GM21423 (cell line): ENCODE data around the gene PLIN1.

Experiments used
- ATAC-seq: cut with Tn5 transposase; IDR thresholded peaks from one replicate; pipeline ENCODE4 v1.9.1; 2021; ENCODE audit warnings: mild to moderate bottlenecking, moderate library complexity; ENCODE audit not compliant: unreplicated experiment

Gene PLIN1

GRCh38 chr15:89654847-89655805 lies 24.0 kb downstream of the PLIN1 start, which contains the start of gene KIF7:
TSS of gene KIF7 (minus strand) at chr15:89655467. CDS start at chr15:89652930, 2,537 bp downstream.
- no peak for ATAC-seq

GRCh38 chr15:89654301-89654761 lies 24.8 kb downstream of the PLIN1 start:
- no peak for ATAC-seq

- ATAC-seq = no peak
Measured at GRCh38 chr15:89653578-89653977, 25.6 kb downstream of the PLIN1 start.

DNA sequence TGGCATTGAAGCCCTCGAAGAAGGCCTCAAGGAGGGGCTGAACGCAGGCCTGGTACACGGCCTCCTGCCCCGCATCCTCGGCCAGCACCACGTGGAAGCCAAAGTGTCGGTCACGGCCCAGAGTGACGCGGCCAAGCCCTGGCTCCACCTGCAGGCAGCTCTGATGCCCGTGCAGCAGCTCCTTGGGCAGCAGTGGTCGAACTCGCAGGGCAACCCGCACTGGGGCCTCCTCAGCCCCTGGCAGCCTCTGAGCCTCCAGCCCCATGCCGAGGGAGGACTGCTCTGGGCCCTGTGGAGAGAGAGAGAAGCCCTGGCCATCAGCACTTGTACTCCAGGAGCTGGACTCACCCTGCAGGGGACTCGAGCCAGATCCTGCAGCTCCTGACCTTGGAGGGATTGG lies 26.5 kb downstream of the PLIN1 start:
- ATAC-seq = no peak

DNA sequence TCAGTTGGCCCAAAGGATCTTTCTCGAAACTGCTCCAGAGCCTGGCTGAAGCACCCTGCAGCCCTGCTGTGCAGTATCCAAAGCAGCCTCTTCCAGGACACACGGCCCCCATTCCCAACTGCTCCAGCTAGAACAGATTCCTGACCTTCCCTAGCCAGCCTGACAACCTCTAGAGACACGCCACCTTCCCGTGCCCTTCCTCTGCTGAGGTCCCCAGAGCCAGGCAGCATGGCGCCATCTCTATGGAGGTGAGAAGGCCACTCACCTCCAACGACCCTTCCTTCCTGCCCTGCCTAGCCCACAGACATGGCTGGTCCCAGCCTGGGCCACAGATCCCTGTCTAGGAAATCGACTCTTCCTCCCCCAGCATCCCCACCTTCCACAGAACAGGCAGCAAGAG lies 27.0 kb downstream of the PLIN1 start:
- ATAC-seq = no peak

DNA sequence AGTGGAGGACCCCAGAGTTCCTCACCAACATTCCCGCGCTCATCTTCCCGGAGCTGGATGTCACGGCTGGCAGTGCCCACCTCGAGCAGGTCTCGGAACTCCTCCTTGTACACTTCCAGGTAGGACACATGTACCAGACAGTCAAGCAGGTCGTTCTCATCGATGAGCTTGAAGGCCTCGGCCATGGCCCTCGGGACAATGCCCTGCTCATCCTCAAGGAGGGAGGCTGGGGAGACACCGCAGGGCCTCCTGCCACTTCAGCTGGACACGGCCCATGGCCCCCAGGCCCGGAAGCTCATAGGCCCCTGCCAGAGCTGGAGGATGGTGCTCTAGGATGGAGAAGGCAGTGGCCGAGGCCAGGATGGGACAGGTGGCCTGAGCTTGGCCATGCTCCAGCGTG lies 29.5 kb downstream of the PLIN1 start:
- no peak for ATAC-seq

DNA sequence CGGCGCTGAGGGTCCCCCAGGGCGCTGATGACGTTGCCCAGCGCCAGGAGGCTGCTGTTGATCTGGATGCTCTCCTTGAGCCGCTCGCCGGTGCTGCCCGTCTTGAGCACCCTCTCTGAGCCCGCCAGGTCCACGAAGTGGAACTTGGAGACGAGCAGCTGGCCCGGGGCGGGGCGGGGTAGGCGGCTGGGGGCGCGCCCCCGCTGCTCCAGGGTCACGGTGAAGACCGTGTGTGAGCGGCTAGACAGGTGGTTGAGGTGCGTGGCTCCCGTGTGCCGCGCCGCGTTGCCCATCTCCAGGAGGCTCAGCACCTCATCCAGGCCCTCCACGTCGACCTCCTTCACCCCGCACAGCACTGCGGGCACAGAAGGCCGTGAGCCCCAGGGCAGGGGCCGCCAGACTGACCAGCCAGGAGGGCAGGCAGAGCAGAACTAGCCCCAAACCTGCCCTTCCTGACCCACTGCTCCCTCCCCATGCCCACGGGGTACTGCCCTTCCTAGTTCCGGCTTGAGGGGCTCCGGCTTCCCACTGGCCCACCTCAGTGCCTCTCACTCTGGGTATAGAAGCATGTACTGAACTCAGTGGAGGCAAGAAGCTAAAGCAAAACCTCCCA lies 30.0 kb downstream of the PLIN1 start:
- ATAC-seq = no peak

GRCh38 chr15:89648106-89649012 lies 30.8 kb downstream of the PLIN1 start:
- no peak for ATAC-seq

- no peak for ATAC-seq
Measured at GRCh38 chr15:89647191-89647851, 31.8 kb downstream of the PLIN1 start.

- no peak for ATAC-seq
Measured at GRCh38 chr15:89646416-89647141, 32.6 kb downstream of the PLIN1 start.

DNA sequence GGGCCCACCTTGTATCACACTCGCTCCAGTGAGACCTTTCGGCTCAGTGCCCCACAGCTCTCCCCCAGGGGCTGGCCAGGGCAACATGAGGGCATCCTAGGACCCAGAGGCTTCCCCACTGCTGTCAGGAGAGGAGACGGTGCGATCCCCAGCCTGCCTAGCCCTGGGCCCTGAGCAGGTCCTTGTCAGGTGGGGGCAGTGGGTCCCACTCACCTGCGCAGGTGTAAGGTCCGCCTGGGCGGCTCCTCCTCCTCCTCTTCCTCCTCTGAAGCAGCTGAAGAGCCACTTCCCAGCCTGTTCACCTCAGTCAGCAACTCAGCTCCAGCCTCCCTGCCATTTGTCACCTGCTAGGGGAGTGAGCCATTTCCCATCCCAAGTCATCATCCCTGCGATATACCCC lies 33.5 kb downstream of the PLIN1 start:
- no peak for ATAC-seq

GRCh38 chr15:89642106-89642505 lies 37.1 kb downstream of the PLIN1 start:
- ATAC-seq = no peak

DNA sequence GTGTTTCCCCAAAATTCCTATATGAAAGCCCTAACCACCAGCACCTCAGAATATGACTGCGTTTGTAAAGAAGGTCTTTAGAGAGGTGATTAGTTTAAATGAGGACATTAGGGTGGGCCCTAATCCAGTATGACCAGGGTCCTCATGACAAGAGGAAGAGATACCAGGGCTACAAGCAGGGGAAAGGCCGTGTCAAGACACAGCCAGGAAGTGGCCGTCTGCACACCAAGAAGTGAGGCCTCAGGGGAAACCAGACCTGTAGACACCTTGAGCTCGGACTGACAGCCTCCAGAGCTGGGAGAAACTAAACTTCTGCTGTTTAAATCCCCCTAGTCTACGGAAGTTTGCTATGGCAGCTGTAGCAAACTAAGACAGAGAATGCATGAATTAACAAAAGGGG lies 38.1 kb downstream of the PLIN1 start:
- no peak for ATAC-seq

GRCh38 chr15:89640245-89640644 lies 38.9 kb downstream of the PLIN1 start:
- ATAC-seq = no peak

GRCh38 chr15:89633585-89633984 lies 45.6 kb downstream of the PLIN1 start:
- ATAC-seq = no peak

- no peak for ATAC-seq
Measured at GRCh38 chr15:89632563-89633430, 46.4 kb downstream of the PLIN1 start.

DNA sequence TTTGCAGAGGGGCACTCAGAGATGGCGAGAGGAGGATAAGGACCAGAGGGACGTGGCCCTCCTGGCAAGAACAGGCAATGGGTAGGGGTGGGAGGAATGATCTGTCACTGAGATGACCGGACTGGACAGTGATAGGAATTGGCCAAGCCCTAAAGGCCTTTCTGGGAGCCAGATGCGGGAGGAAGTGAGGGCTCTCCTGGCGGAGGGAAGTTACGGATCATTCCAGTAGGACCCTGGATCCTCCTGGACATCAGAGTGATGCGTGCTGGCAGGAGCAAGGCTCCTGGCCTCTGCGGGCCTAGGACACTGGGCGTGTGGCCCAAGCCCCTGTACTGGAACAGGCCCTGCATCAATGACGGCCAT lies 47.3 kb downstream of the PLIN1 start:
- no peak for ATAC-seq

GRCh38 chr15:89630974-89631901 lies 47.9 kb downstream of the PLIN1 start:
- ATAC-seq = no peak
